ENCODE measurements around the gene OVOL3.
A peak's percentile ranks its signal among the peaks of the same experiment; 100 is the strongest.

Gene OVOL3

GRCh38 chr19:36113425-36113824, 2.5 kb downstream of the OVOL3 start:
- DNase-seq (no peak), ATAC-seq (ENCODE audit: insufficient read depth, low read depth) (no peak)
- Histone ChIP-seq H3K36me3 (ENCODE audit: insufficient read depth, low read length) (peaks cover 42% of the 10 kb centered on the region), H3K9me3 (ENCODE audit: insufficient read depth, low read length, severe bottlenecking) (no peaks in the 10 kb centered on the region), H4K20me1 (ENCODE audit: insufficient read depth, low read length) (peaks cover 12% of the 10 kb centered on the region), H3K27ac (ENCODE audit: low read length) (no peak overlapping the region), H3K4me3 (ENCODE audit: low read depth in 1 of 2, low read length in 2 of 2) (peak overlapping the region; percentile 55 to 68; a peak in 3 of 4 replicates), H2AFZ (ENCODE audit: low read depth, low read length) (no peak overlapping the region), H3K4me1 (ENCODE audit: insufficient read depth, low read length) (peaks cover 34% of the 10 kb centered on the region), H3K9ac (ENCODE audit: low read depth, low read length) (peak overlapping the region; percentile 72), H3K79me2 (ENCODE audit: insufficient read depth, low read length) (peaks cover 41% of the 10 kb centered on the region), H3K27me3 (ENCODE audit: insufficient read depth, low read length, poor library complexity) (no peaks in the 10 kb centered on the region), H3K4me2 (ENCODE audit: insufficient read depth, low read length) (peak overlapping the region; percentile 96)
- no peak for TF ChIP-seq EZH2 (IDR thresholded peaks at IDR 0.05; ENCODE audit: borderline replicate concordance, low read depth, low read length, severe bottlenecking)
- TF ChIP-seq, protein P1, sequence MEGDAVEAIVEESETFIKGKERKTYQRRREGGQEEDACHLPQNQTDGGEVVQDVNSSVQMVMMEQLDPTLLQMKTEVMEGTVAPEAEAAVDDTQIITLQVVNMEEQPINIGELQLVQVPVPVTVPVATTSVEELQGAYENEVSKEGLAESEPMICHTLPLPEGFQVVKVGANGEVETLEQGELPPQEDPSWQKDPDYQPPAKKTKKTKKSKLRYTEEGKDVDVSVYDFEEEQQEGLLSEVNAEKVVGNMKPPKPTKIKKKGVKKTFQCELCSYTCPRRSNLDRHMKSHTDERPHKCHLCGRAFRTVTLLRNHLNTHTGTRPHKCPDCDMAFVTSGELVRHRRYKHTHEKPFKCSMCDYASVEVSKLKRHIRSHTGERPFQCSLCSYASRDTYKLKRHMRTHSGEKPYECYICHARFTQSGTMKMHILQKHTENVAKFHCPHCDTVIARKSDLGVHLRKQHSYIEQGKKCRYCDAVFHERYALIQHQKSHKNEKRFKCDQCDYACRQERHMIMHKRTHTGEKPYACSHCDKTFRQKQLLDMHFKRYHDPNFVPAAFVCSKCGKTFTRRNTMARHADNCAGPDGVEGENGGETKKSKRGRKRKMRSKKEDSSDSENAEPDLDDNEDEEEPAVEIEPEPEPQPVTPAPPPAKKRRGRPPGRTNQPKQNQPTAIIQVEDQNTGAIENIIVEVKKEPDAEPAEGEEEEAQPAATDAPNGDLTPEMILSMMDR (IDR thresholded peaks at IDR 0.05; ENCODE audit: borderline replicate concordance, extremely low read depth, low read length, poor library complexity, severe bottlenecking) = no peak

GRCh38 chr19:36113894-36114720, 3.2 kb downstream of the OVOL3 start:
- TF ChIP-seq EZH2 (IDR thresholded peaks at IDR 0.05; ENCODE audit: borderline replicate concordance, low read depth, low read length, severe bottlenecking) = no peak
- TF ChIP-seq, protein P1 (IDR thresholded peaks at IDR 0.05; ENCODE audit: borderline replicate concordance, extremely low read depth, low read length, poor library complexity, severe bottlenecking) = peak; percentile 15
- peaks cover 49% of the 10 kb centered on the region for H3K36me3 ChIP-seq (ENCODE audit: insufficient read depth, low read length)
- peak overlapping the region; percentile 80 for H2AFZ ChIP-seq (ENCODE audit: low read depth, low read length)
- peaks cover 12% of the 10 kb centered on the region for H4K20me1 ChIP-seq (ENCODE audit: insufficient read depth, low read length)
- peak overlapping the region; percentile 79 for H3K27ac ChIP-seq (ENCODE audit: low read length)
- peak overlapping the region; percentile 55 to 68; a peak in 3 of 4 replicates for H3K4me3 ChIP-seq (ENCODE audit: low read depth in 1 of 2, low read length in 2 of 2)
- H3K4me1 ChIP-seq (ENCODE audit: insufficient read depth, low read length) = peaks cover 34% of the 10 kb centered on the region
- no peaks in the 10 kb centered on the region for H3K27me3 ChIP-seq (ENCODE audit: insufficient read depth, low read length, poor library complexity)
- no peak for ATAC-seq (ENCODE audit: insufficient read depth, low read depth)
- no peak for DNase-seq
- peak overlapping the region; percentile 96 for H3K4me2 ChIP-seq (ENCODE audit: insufficient read depth, low read length)
- no peaks in the 10 kb centered on the region for H3K9me3 ChIP-seq (ENCODE audit: insufficient read depth, low read length, severe bottlenecking)
- peak overlapping the region; percentile 72 for H3K9ac ChIP-seq (ENCODE audit: low read depth, low read length)
- peaks cover 41% of the 10 kb centered on the region for H3K79me2 ChIP-seq (ENCODE audit: insufficient read depth, low read length)

GRCh38 chr19:36114721-36115452, 3.9 kb downstream of the OVOL3 start, which contains the start of gene POLR2I:
Gene POLR2I, minus strand, starts transcription at chr19:36114875. Its CDS starts 19 bp downstream, at chr19:36114856.
- no peaks in the 10 kb centered on the region for H3K27me3 ChIP-seq (ENCODE audit: insufficient read depth, low read length, poor library complexity)
- H3K27ac ChIP-seq (ENCODE audit: low read length) = peak within 1 kb of the TSS; percentile 79
- peaks cover 38% of the 10 kb centered on the region for H3K4me1 ChIP-seq (ENCODE audit: insufficient read depth, low read length)
- H3K36me3 ChIP-seq (ENCODE audit: insufficient read depth, low read length) = peaks cover 56% of the 10 kb centered on the region
- ATAC-seq (ENCODE audit: insufficient read depth, low read depth) = peak; percentile 94
- peaks cover 44% of the 10 kb centered on the region for H3K79me2 ChIP-seq (ENCODE audit: insufficient read depth, low read length)
- peak within 1 kb of the TSS; percentile 96 for H3K4me2 ChIP-seq (ENCODE audit: insufficient read depth, low read length)
- peak within 1 kb of the TSS; percentile 55 to 68; a peak in 3 of 4 replicates for H3K4me3 ChIP-seq (ENCODE audit: low read depth in 1 of 2, low read length in 2 of 2)
- TF ChIP-seq, protein P1 (IDR thresholded peaks at IDR 0.05; ENCODE audit: borderline replicate concordance, extremely low read depth, low read length, poor library complexity, severe bottlenecking) = no peak
- no peak for TF ChIP-seq EZH2 (IDR thresholded peaks at IDR 0.05; ENCODE audit: borderline replicate concordance, low read depth, low read length, severe bottlenecking)
- peak; percentile 100 for DNase-seq
- no peaks in the 10 kb centered on the region for H3K9me3 ChIP-seq (ENCODE audit: insufficient read depth, low read length, severe bottlenecking)
- H3K9ac ChIP-seq (ENCODE audit: low read depth, low read length) = peak within 1 kb of the TSS; percentile 72
- peak within 1 kb of the TSS; percentile 80 for H2AFZ ChIP-seq (ENCODE audit: low read depth, low read length)
- peaks cover 14% of the 10 kb centered on the region for H4K20me1 ChIP-seq (ENCODE audit: insufficient read depth, low read length)

All from DND-41 (cell line).